22Rv1 (cell line): ENCODE data around the gene ESR2.

Experiments used
- ZFX ChIP-seq: fragments of 450-650 bp; IDR thresholded peaks from 2 replicates; pipeline ENCODE4 v1.6.1; 2017; ENCODE audit warnings: antibody characterized with exemption, borderline replicate concordance
- TF ChIP-seq, protein P1 (sequence below): fragments of 450-650 bp; IDR thresholded peaks from 2 replicates; pipeline ENCODE4 v1.5.1; 2017; ENCODE audit warnings: mild to moderate bottlenecking

DNA sequence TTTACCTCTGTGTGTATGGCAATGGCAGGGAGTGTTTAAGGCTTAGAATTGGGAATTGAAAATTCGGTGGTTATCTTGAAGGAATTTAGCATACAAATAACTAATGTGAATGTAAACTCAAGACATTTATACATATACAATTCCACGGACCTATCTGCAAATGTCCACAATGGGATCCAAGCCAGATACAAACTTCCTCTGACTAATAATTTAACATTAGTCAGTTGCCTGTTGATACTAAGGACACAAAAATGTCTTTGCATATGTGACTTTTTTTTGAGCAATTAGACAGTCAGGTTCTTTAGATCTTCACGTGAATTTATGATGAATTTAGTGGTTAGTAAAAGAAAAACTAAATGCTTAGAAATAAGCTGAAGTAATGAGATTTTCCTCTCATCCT lies 40.5 kb downstream of the ESR2 start:
- TF ChIP-seq, protein P1, sequence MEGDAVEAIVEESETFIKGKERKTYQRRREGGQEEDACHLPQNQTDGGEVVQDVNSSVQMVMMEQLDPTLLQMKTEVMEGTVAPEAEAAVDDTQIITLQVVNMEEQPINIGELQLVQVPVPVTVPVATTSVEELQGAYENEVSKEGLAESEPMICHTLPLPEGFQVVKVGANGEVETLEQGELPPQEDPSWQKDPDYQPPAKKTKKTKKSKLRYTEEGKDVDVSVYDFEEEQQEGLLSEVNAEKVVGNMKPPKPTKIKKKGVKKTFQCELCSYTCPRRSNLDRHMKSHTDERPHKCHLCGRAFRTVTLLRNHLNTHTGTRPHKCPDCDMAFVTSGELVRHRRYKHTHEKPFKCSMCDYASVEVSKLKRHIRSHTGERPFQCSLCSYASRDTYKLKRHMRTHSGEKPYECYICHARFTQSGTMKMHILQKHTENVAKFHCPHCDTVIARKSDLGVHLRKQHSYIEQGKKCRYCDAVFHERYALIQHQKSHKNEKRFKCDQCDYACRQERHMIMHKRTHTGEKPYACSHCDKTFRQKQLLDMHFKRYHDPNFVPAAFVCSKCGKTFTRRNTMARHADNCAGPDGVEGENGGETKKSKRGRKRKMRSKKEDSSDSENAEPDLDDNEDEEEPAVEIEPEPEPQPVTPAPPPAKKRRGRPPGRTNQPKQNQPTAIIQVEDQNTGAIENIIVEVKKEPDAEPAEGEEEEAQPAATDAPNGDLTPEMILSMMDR: no peak
- no peak for TF ChIP-seq ZFX
